HEK293T (cell line): ENCODE results near the gene IL17D.

ENCODE experiments used
- CTCF ChIA-PET: fragments of 350-600 bp; formaldehyde crosslinking; extraction: SDS; loops from one replicate; lab custom pipeline; 2021; ENCODE audit warnings: antibody characterized with exemption, inconsistent platforms; lab: Yijun Ruan, JAX
- POLR2A ChIA-PET: fragments of 350-600 bp; formaldehyde crosslinking; extraction: SDS; loops from one replicate; lab custom pipeline; 2020; ENCODE audit warnings: antibody characterized with exemption, inconsistent platforms; lab: Yijun Ruan, JAX
- DNase-seq: peaks from one replicate; pipeline ENCODE4 v3.0.0; 2012; ENCODE audit warnings: mixed read lengths; ENCODE audit errors: extremely low spot score
- ARNT ChIP-seq: fragments of 450-650 bp; IDR thresholded peaks from 2 replicates; pipeline ENCODE4 v1.6.1; 2017; ENCODE audit warnings: mild to moderate bottlenecking
- BHLHE40 ChIP-seq: fragments of 450-650 bp; IDR thresholded peaks from 2 replicates; pipeline ENCODE4 v1.6.1; 2016; ENCODE audit warnings: mild to moderate bottlenecking, moderate library complexity, borderline replicate concordance
- CTBP1 ChIP-seq: fragments of 450-650 bp; IDR thresholded peaks from 2 replicates; pipeline ENCODE4 v1.6.1; 2016; ENCODE audit warnings: borderline replicate concordance
- ELF4 ChIP-seq: fragments of 450-650 bp; IDR thresholded peaks from 2 replicates; pipeline ENCODE4 v1.6.1; 2017; ENCODE audit warnings: antibody characterized with exemption
- FOXA1 ChIP-seq: fragments of 450-650 bp; IDR thresholded peaks from 2 replicates; pipeline ENCODE4 v1.6.1; 2016; ENCODE audit warnings: mild to moderate bottlenecking
- FOXK2 ChIP-seq: fragments of 450-650 bp; IDR thresholded peaks from 2 replicates; pipeline ENCODE4 v1.6.1; 2016; ENCODE audit warnings: mild to moderate bottlenecking
- FOXM1 ChIP-seq: fragments of 450-650 bp; IDR thresholded peaks from 2 replicates; pipeline ENCODE4 v1.6.1; 2017; ENCODE audit warnings: mild to moderate bottlenecking, borderline replicate concordance
- HDGF ChIP-seq: fragments of 450-650 bp; IDR thresholded peaks from 2 replicates; pipeline ENCODE4 v1.6.1; 2017; ENCODE audit warnings: antibody characterized with exemption, borderline replicate concordance
- L3MBTL2 ChIP-seq: fragments of 450-650 bp; conservative IDR thresholded peaks from 2 replicates; pipeline ENCODE4 v1.6.1; 2016; ENCODE audit warnings: mild to moderate bottlenecking
- LEF1 ChIP-seq: fragments of 450-650 bp; IDR thresholded peaks from 2 replicates; pipeline ENCODE4 v1.6.1; 2017; ENCODE audit warnings: mild to moderate bottlenecking, borderline replicate concordance
- NFRKB ChIP-seq: fragments of 450-650 bp; IDR thresholded peaks from 2 replicates; pipeline ENCODE4 v1.6.1; 2016; ENCODE audit warnings: mild to moderate bottlenecking, moderate library complexity
- SP1 ChIP-seq: fragments of 450-650 bp; IDR thresholded peaks from 2 replicates; pipeline ENCODE4 v1.6.1; 2017
- SUZ12 ChIP-seq: fragments of 450-650 bp; IDR thresholded peaks from 2 replicates; pipeline ENCODE4 v1.6.1; 2016; ENCODE audit warnings: mild to moderate bottlenecking
- TARDBP ChIP-seq: fragments of 450-650 bp; IDR thresholded peaks from 2 replicates; pipeline ENCODE4 v1.6.1; 2016
- ZNF384 ChIP-seq: fragments of 450-650 bp; IDR thresholded peaks from 2 replicates; pipeline ENCODE4 v1.6.1; 2016
- TF ChIP-seq, protein P1 (sequence below): fragments of 450-650 bp; IDR thresholded peaks from 2 replicates; pipeline ENCODE4 v1.6.1; 2016

IL17D gene

DNA sequence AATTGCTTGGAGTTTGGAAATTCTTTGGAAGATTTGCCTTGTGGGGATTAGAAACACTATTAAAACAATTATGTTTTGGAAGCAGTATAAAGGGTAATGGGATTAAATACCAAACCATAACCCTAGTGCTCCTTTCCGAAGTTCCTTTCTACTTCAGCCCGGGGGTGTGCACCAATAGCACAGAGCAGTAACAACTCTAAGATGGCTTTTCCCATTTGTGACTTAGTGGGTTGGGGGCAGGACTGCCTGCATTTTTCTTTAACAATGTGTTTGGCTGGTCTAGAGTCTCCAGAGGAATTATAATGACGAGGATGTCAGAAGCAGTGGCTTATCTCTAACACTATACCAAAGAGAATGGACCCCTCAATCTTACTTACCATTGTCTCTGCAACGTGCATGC, 11.9 kb upstream of the IL17D start:
- CTCF ChIA-PET = no interaction called here
- POLR2A ChIA-PET = no interaction called here
- DNase-seq = no peak
- no peak for TF ChIP-seq SUZ12
- TF ChIP-seq FOXK2 = no peak
- TF ChIP-seq BHLHE40 = no peak
- no peak for TF ChIP-seq FOXA1
- TF ChIP-seq L3MBTL2 = no peak
- TF ChIP-seq, protein P1, sequence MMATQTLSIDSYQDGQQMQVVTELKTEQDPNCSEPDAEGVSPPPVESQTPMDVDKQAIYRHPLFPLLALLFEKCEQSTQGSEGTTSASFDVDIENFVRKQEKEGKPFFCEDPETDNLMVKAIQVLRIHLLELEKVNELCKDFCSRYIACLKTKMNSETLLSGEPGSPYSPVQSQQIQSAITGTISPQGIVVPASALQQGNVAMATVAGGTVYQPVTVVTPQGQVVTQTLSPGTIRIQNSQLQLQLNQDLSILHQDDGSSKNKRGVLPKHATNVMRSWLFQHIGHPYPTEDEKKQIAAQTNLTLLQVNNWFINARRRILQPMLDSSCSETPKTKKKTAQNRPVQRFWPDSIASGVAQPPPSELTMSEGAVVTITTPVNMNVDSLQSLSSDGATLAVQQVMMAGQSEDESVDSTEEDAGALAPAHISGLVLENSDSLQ = no peak
- no peak for TF ChIP-seq NFRKB
- TF ChIP-seq CTBP1 = no peak
- no peak for TF ChIP-seq TARDBP
- no peak for TF ChIP-seq HDGF
- TF ChIP-seq SP1 = no peak
- TF ChIP-seq FOXM1 = no peak
- no peak for TF ChIP-seq ELF4
- TF ChIP-seq LEF1 = no peak
- TF ChIP-seq ZNF384 = no peak
- TF ChIP-seq ARNT = no peak

DNA sequence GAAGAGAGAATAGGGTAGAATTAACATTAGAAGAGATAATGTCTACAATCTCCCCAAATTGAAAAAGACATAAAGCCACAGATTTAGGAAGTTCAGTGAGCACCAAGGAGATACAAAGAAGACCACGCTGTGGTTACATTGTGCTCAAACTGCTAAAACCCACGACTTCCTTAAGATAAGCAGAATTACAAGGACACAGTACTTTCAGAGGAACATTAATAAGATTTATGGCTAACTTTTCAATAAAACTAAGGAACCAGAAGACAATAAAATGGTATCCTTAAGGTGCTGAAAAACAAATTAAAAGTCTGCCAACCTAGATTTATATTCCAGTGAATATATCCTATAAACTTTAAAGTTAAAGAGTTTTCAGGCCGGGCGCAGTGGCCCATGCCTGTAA, 7.4 kb upstream of the IL17D start:
- CTCF ChIA-PET = no interaction called here
- POLR2A ChIA-PET = no interaction called here

DNA sequence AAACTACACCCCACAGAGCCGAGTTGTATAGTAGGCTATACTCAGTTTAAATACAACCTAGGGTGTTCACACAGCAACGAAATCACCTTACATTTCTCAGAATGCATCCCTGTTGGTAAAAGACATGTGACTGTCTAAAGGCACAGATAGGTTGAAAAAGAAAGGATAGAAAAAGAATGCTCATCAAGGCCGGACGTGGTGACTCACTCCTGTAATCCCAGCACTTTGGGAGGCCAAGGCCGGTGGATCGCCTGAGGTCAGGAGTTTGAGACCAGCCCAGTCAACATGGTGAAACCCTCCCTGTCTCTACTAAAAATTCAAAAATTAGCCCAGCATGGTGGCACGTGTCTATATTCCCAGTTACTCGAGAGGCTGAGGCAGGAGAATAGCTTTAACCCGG, 3.8 kb upstream of the IL17D start:
- TF ChIP-seq L3MBTL2 (no peak), CTBP1 (no peak), SP1 (no peak), ZNF384 (no peak), TARDBP (no peak), HDGF (no peak)
- TF ChIP-seq, protein P1 = no peak
- DNase-seq = no peak
- ChIA-PET CTCF (no interaction called here), POLR2A (no interaction called here)

More for the DNA sequence above, 7.4 kb upstream of the IL17D start:
- TF ChIP-seq CTBP1 = 0 out of 2 replicates have a peak, but pooled peaks have one; percentile 25
- TF ChIP-seq HDGF = no peak
- TF ChIP-seq, protein P1 = peak; percentile 76
- no peak for TF ChIP-seq FOXK2
- no peak for TF ChIP-seq SUZ12
- TF ChIP-seq FOXM1 = no peak
- TF ChIP-seq NFRKB = no peak
- no peak for TF ChIP-seq TARDBP
- no peak for DNase-seq

DNA sequence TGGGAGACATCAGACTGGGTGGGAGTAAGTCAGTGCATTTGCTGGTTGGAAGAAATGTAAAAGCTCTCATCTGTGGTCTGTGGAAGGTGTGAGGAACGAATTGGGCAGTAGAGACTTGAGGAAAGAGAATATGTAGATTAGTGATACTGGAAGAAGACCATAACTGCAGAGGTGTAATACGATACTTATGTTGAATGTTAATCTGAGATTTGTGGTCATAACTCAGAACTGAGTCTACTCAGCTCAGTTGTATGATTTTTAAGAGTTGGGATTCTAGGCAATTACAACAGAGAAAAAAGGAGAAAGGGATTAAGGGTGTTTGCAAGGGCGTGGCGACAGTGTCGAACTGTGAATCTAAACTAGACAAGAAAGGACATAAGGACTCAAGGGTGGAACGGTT, 3.2 kb upstream of the IL17D start:
- ChIA-PET POLR2A (no interaction called here), CTCF (no interaction called here)
- DNase-seq = no peak
- TF ChIP-seq FOXK2 (no peak), CTBP1 (no peak), BHLHE40 (no peak), NFRKB (no peak)

DNA sequence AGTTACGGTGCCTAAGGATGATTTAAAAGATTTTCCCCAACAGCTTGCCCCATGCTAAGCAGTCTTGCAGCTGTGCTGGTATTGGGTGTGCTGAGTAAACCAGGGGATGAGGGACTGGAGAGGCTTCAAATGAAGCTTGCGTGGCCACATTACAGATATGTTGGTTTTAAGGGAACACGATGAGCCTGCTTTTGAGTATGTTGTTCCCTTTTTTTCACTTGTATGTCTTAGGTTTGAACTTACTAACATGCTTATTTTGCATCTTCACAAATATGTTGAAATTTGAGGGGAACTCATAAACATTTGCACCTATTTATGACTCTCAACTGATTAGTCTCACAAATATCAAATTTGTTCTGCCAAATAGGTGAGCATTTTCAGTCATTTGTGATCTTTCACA, 2.0 kb upstream of the IL17D start:
- no peak for DNase-seq
- ChIA-PET CTCF (no interaction called here), POLR2A (interaction anchor here (1.2 kb wide), 1 partner anchor 46 kb away, joined by 3 read pairs; no protein-coding TSS in a partner anchor)
- TF ChIP-seq CTBP1 (no peak), TARDBP (no peak), BHLHE40 (no peak), FOXK2 (no peak), FOXA1 (no peak), LEF1 (no peak), NFRKB (no peak)

DNA sequence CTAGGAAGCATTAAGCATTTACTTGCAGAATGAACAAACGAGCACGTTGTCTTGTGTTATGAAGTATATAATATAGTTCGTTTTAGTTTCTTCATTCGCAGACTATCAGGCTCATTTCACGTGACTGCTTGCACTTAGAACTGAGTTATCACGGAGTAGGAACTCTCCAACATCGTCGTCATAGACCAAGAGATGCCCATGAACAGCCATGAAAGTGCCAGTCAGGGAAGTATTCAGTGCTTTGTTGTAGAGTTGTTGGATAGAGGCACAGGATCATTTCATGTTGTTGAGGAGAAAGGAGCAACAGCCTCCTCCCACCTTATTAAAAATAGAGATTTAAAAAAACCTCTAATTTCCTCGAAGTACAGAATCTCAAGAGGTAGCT, 977 bp upstream of the IL17D start:
- ChIA-PET POLR2A (interaction anchor here (0.5 to 1.2 kb wide), 2 partner anchors 47 to 522 kb away, joined by 3 read pairs; no protein-coding TSS in a partner anchor), CTCF (no interaction called here)
- no peak for DNase-seq
- TF ChIP-seq, protein P1 = peak; percentile 41; the same call in 1 of the 2 replicates
- no peak for TF ChIP-seq SUZ12
